SK-N-SH (cell line): ENCODE data around the gene RASIP1.

Source experiments
- EP300 ChIP-seq, 2 experiments: IDR thresholded peaks; 2 replicates each; pipeline versions ENCODE4 v1.4.0 to v1.6.1; 2012; ENCODE audit warnings: borderline replicate concordance in 1 of 2, low read depth in 1 of 2, low read length in 1 of 2
- FOXJ3 ChIP-seq: sonication (generic); formaldehyde crosslinking; IDR thresholded peaks from 2 replicates; pipeline ENCODE4 v1.5.1; 2020; ENCODE audit warnings: mild to moderate bottlenecking, missing genetic modification reagents
- MXI1 ChIP-seq: IDR thresholded peaks from 2 replicates; pipeline ENCODE4 v1.6.1; 2012; ENCODE audit warnings: mild to moderate bottlenecking, low read depth, low read length, improper control_type of control experiment
- POLR2AphosphoS5 ChIP-seq: IDR thresholded peaks from 2 replicates; pipeline ENCODE4 v1.6.1; 2012; ENCODE audit warnings: low read depth, low read length
- RAD21 ChIP-seq: IDR thresholded peaks from 2 replicates; pipeline ENCODE4 v1.6.1; 2012; ENCODE audit warnings: mild to moderate bottlenecking, low read length
- REST ChIP-seq: IDR thresholded peaks from 2 replicates; pipeline ENCODE4 v1.6.1; 2012; ENCODE audit warnings: mild to moderate bottlenecking, low read depth, low read length, moderate library complexity
- RFX5 ChIP-seq: IDR thresholded peaks from 2 replicates; pipeline ENCODE4 v1.6.1; 2012; ENCODE audit warnings: mild to moderate bottlenecking, improper control_type of control experiment, low read length
- YY1 ChIP-seq: IDR thresholded peaks from 2 replicates; pipeline ENCODE4 v1.4.0; 2012; ENCODE audit warnings: low read depth, mild to moderate bottlenecking
- TF ChIP-seq, protein P1 (sequence below): fragments of 200-600 bp; sonication (generic); IDR thresholded peaks from 2 replicates; pipeline ENCODE4 v1.6.1; 2017; ENCODE audit warnings: antibody characterized with exemption, mild to moderate bottlenecking, moderate library complexity

GRCh38 chr19:48719263-48720171, 20.9 kb downstream of the RASIP1 start, which contains the start of gene MAMSTR:
- TF ChIP-seq EP300 (IDR thresholded peaks at IDR 0.05; ENCODE audit: borderline replicate concordance in 1 of 2, low read depth in 1 of 2, low read length in 1 of 2), result no peak
- TF ChIP-seq, protein P1, sequence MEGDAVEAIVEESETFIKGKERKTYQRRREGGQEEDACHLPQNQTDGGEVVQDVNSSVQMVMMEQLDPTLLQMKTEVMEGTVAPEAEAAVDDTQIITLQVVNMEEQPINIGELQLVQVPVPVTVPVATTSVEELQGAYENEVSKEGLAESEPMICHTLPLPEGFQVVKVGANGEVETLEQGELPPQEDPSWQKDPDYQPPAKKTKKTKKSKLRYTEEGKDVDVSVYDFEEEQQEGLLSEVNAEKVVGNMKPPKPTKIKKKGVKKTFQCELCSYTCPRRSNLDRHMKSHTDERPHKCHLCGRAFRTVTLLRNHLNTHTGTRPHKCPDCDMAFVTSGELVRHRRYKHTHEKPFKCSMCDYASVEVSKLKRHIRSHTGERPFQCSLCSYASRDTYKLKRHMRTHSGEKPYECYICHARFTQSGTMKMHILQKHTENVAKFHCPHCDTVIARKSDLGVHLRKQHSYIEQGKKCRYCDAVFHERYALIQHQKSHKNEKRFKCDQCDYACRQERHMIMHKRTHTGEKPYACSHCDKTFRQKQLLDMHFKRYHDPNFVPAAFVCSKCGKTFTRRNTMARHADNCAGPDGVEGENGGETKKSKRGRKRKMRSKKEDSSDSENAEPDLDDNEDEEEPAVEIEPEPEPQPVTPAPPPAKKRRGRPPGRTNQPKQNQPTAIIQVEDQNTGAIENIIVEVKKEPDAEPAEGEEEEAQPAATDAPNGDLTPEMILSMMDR, result no peak
- no peak for TF ChIP-seq REST
- no peak for TF ChIP-seq FOXJ3 (CRISPR knock-in tag)
- TF ChIP-seq POLR2AphosphoS5, result no peak
- TF ChIP-seq RFX5, result no peak
- TF ChIP-seq RAD21, result no peak
- TF ChIP-seq MXI1, result no peak
- TF ChIP-seq YY1, result no peak
